Measurements from ENCODE around the gene BOD1L2.

The BOD1L2 gene

DNA sequence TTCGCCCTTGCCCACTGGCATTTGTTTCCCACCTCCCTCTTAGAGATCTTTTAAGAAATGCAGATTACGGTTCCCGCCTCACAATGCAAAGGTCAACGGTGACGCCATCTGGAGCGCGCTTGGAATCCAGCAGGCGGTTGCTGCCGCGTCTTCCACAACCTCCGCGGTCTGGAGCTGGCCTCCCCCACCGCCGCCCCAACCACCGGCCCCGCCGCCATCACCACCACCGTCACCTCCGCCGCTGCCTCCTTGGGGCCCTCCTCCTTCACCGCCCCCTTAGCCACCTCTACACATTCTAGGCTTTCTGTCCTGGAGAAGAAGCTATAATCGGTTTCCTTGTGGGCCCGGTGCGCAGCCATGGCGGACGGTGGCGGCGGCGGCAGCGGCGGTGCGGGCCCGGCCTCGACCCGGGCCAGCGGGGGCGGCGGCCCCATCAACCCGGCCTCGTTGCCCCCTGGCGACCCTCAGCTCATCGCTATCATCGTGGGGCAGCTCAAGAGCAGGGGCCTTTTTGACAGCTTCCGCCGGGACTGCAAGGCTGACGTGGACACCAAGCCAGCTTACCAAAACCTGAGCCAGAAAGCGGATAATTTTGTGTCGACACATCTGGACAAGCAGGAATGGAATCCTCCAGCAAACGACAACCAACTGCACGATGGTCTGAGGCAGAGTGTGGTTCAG is at the start of gene BOD1L2:
Gene BOD1L2 (plus strand): TSS at position 132 of the 681 bp plus-strand sequence. CDS start 226 bp downstream, at position 358.
- no peak for DNase-seq

DNA sequence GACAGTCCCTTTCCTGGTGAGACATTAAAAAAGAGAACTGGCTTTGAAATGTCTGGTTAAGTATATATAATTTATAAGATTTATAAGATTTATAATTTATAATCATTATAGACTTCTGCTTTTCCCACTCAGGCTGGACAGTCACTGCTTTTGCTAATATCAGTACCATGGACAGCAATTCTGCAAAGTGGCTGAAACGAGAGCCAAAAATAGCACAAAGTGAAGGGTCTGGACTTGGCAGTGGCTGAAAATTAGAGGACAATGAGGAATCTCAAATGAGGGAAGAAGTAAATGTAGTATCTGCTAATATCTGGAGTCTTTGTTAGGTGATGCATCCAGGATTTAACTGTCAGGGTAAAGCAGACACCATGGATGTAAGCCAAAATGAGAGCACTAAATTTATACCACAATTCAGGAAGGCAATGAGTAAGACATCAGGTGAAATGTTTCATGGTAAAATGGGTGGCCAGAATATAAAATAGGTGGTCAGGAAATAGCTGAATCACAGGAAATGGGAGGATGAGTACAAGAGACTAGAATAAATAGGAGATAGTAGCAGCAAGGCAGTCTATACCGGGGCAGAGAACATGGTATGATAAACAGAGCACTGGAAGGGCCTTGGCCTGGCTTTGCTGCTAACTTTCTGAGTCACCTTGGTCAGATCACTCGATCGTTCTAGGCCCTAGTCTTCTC is 39.6 kb upstream of the BOD1L2 start:
- no peak for DNase-seq

DNA sequence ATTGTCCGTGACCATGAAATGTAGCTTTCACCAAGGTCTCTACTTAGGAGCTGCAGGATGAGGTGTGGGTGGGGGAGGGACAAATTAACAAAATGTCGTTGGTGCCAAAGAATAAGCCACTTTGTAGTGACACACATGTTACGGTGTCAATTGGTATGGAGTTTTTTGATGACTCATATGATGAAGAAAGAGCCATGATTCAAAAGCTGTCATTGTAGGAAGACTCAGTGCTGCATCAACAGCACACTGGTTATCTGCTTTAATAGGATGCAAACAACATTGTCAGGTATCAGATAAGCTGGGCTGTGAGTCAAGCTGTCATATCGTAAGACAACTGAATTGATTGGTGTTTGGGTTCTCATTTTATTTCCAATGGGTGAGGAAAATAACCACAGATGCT is 36.6 kb upstream of the BOD1L2 start:
- DNase-seq = no peak

DNA sequence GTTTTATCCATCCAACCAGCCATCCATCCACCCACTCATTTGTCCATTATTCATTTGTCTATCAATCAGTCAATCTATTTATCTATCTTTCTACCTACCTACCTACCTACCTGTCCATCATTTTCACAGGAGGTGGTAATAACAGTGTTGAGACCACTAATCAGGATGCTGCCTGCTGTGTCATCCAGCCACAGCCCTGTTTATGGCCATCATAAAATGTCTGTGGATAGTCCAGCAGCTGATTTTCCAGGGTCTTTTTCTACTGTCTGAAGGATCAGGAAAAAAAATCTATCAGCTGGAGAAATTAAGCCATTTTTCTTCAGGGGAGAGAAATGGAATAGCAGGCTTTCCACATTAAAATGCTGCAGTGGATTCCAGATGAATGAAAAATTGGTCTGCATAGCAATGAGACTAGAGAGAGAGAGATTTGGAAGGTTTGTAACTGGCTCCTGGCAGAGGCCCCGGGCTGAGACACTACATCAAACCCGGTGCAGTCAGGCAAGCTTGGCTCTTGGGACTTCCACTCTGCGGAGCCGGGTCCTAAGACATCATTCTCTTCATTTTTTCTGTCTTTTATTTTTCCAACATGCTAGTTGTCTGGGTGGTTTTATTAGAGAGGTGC is 33.0 kb upstream of the BOD1L2 start:
- DNase-seq = no peak

DNA sequence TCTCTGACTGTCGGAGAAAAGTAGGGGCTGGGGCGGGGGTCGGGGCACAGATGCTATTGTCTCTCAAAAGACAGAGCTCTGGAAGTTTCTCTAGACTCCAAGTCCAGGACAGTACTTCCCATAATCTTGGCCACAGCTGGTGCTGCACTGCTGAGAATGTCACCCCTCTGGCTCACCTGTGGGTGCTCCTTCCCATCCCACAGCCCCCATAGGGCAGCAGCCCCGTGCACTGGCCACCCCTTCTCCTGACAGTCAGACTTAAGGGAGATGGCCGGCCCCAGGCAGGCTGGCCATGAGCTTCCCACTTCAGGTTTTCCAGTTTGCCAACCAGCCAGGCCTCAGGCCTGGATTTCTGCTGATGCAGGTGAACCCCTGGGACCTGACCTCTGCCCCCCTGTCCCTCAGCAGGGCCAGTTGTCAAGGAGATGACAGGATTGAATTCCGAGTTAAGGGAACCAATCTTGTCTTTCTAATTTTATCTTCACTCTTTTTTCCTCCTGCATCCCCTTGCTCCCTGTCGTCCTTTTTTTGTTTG is 30.2 kb upstream of the BOD1L2 start:
- no peak for DNase-seq

DNA sequence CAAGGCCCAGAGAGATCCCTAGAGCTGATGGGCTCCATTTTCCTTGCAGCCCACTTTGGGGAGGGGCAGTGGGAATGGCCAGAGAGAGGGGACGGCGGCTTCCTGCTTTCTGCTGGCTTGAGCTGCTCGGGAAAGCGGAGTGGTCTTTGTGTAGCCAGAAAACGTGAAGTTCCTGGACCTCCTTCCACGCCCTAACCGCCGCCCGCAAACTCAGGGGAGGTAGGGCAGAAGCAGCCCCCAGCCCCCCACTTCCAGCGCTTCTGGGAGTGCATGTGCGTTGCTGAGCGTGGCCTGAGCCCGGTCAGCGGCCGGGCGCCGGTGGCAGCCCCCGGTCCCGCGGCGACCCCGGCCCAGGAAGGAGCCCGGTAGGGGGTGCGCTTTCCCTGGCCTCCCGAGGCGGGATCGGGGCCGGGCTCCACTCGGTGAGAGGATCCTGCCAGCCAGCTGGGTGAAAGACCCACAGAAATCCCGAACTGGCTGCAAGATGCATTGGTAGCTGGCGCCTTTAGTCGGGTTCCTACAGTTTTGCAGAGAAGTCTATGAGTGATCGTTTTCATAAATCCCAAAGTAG is 25.3 kb upstream of the BOD1L2 start:
- no peak for DNase-seq

DNA sequence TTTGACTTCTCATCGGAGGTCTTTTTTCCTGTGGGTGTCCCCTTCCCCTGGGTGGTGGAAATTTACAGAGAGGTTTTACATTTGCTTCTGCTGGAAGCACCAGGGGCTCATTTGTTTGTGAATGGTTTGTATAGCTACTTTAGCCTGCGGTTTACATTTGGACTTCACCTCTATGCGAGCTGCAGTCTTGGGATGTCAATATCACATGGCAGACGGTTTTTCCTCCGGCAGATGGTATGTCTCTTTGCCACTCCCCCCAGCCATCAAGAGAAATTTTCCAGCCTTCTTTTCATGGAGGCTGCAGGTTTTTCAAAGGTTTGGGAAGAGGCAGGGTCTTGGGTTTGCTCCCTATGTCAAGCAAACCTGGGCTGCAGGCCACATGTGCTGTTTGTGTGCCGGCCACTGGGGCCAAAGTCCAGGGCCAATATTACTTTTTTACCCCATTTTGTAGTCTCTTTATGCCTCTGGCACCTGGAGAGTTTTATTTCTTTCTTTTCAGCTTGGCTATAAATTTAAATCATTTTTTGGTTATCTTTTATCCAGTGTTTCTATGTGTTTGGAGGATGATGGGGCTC is 23.9 kb upstream of the BOD1L2 start:
- no peak for DNase-seq

DNA sequence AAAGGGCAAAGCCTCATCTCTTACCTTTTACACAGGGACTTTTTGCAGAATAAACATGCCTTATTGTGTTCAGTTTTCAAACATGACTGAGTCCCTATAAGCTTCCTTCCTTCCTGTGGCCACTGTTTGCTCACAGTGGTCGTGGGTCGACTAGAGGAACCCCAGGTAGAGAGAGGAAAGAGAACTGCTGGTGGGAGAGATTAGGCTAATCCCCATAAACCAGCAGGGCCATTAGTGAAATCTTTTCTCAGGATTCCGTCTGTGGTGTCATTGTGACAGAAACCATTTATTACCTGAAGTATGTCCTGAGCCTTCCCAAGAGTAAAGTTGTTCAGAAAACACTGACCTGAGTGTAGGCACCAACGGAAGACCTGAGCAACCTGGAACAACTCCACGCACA is 21.3 kb upstream of the BOD1L2 start:
- DNase-seq = no peak

DNA sequence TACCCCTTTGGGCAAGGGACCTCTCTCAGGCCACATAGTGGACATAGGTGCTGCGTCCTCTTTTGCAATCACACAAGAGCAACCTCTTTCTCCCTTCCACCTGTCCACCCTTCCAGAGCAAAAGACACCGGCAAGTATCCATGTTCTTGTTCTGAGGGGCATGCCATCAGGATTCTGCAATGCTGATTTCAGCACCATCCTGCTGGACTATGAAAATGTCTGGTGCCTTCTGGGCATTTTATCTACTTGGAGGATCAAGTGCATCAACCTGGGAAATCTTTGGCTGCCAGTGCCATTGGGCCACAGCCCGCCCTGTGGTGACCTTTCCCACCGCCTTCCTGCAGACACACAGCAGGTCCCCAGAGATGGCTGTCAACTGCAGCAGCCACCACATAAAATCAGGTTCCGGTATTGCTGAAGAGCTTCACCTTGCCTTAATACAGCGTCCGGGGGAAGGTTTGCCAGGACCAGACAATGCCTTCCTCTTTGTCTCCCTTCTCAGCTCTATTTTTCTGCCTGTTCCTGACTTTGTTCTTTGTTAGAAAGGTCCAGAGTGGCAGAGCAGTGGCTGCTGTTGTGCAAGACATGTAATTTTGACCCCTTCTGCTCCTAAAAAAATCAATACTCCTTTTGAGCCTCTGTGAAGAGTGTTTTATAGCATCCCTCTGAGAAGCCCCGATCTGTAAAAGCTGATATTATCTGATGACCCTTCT is 18.5 kb upstream of the BOD1L2 start:
- DNase-seq = no peak

DNA sequence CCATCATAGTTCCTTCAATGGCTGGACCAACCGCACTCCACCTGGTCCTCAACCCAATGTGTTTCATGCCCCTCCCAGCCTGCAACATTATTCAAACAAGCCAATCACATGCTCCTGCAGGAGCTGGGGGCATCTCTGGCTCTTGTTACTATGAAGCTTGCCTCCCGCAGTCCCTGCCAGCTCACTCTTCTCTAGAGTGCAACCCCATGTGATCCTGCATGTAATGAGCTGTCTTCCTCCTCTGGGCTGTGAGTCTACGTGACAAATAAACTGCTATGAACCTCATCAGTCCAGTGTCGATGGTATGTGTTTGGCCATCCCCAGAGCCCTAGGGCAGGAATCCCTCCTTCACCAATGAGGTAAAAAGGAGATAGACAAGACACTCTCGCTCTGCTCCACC is 15.8 kb upstream of the BOD1L2 start:
- DNase-seq = no peak

DNA sequence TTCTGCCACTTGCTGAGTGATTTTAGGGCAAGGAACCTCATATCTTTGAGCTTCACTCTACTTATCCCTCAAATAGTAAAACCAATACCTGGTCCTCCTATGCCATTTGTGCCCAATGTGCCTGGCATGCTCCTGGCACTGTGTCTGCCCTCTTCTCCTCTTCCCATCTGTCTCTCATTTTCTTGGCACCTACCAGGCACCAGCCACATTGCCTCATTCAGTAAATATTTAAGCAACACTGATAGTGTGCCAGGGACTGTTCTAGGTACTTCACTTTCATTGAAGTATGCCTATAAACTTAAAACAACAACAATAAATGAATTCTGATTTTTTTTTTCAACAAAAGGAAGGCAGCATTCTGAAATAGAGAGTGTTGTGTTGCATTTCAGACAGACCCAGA is 15.1 kb upstream of the BOD1L2 start:
- DNase-seq = no peak

DNA sequence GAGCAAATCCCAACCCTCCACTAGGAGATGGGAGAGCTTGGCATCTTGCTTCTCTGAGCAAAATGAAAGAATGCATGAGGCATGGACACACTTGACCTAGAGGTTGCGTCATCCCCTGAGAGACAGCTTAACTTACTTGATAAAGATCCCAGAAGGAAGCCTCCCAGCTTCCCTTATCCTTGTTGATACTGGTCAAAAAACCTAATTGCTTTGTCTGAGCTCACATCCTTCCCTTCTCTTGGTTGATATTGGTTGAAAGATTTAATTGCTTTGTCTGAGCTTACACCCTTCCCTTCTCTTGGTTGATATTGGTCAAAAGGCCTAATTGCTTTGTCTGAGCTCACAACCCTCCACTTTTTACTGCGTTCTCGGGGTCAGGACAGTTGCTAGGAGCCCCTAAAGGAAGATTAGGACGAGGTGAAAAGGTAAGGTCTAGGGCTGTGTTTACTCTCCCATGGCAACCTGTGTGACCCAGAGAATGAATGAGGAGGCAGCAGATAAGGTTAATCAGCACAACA is 12.2 kb upstream of the BOD1L2 start:
- no peak for DNase-seq

DNA sequence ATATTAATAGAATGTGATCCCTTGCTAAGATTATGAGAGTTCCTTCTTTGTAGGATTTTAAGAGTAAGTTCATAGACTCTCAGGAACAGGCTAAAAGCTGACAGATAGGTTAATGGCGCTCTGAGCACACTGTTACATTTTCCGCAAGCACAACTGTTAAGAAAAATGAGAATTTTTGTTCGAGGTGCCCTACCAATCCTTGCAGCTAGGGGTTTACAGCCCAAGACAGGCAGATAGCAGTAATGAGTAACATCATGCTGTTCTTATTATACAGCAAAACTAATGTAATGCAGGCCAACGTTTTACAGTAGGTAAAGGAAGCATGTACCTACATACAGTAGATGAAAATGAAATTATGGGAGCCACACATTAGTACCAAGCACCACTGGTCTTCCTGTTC is 11.2 kb upstream of the BOD1L2 start:
- DNase-seq = no peak

DNA sequence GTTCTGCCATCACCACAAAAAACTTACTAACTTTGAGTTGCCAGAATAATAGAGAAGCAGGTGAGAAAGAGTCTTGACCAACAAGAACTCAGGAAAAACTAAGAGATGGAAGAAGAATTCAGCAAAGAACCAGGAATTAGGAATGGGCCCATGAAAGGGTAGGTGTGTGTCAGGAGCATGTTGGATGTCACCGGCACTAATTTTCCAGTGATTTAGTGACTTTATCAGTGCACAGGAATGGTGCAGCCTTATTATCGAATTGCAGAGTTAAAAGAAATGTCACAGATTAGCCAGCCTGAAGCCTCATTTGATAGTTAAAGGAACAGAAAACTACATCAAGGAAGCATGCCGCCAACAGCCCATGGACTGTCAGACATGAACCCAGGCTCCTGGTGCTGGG is 9.0 kb upstream of the BOD1L2 start:
- DNase-seq = no peak

DNA sequence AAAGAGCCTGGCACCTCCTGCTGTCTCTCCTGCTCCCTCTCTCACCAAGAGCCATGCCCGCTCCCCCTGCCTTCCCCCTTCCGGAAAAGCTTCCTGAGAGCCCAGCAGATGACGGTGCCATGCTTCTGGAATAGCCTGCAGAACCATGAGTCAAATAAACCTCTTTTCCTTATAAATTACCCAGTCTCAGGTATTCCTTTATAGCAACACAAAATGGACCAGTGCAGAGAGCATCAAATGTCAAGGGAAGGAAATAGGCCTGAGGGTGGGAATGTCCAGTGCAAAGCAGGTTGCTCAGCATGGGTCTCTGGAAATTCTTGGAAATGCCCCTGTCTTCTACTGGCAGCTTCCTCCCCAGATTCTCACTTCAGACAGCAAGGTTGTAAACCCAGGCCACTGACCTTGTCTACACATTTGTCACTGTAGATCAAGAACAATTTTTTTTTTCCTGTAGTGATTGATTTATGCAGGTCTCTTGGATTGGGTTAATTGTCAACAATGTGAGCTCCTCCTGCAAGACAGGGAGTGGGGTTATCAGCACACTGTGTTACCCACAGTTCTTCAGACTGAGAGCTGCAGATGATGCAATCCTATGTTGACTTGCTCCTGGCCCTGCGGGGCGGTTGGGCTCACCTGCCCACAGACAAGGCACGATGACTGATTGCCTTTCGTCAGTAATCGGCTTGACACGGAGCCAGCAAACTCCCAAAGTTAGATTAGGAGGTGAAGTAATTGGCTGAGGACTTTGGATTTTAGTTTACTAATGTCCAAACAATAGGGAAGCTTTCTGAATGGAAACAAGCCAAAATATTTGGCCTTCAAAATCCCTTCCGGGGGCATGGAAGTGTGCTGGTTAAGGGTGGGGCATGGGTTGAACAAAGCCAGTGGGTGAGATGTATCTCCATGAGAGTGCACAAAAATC is 5.4 kb upstream of the BOD1L2 start:
- DNase-seq = no peak

DNA sequence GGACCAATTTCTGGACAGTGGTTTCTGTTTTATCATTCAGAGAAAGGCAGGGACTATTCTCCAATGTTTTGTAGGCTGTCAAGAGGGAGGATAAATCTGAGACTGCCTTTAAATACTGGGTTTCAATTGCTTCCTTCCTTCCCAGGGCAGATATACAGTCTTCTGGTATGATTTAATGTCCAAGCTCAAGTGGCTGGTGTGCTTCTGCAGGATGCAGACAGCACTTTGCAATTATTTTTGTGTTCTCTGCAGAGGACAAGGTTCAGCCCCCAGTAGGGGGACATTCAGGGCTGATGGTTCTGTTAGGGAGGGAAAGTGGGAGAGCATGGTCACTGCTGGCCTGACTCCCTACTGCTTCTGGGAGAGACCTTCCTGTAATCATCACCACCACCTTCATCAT is 4.6 kb upstream of the BOD1L2 start:
- DNase-seq = no peak

DNA sequence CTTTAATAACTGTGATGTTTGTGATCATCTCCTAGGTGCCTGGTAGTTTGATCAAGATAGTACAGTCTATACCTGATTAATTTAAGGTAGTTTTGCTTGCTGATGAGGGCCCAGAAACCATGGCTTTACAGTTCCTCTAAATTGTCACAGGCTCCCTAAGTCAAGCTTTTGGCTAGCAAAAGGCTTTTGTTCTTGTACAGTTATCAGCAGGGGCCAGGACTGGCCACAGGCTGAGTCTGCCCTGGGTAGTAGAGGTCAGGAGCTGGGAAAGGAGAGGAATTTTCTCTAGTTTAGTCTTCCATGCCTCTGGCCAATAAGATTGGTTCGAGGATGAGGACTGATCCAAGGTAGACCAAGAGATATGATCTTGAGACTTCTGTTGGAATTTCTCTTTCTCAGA is 3.6 kb upstream of the BOD1L2 start:
- no peak for DNase-seq

DNA sequence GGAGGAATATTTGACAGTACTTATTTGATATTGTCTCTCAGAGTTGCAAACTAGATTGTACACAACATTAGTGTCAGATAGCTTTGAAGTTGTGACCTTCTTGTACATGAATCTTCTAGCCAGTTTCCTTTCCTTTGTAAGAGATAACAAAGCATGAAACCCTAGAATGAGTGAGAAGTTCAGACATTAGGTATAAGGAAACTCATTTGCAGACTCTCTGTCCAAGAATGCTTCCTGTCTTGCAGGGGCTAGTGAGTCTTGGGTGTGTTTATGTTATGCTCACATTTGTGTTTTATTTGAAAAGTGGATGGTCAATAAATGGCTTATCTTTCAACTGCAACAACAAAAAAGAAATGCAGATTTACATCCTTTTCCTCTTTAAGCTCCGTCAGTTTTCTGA is 1.4 kb downstream of the BOD1L2 start:
- DNase-seq = no peak

DNA sequence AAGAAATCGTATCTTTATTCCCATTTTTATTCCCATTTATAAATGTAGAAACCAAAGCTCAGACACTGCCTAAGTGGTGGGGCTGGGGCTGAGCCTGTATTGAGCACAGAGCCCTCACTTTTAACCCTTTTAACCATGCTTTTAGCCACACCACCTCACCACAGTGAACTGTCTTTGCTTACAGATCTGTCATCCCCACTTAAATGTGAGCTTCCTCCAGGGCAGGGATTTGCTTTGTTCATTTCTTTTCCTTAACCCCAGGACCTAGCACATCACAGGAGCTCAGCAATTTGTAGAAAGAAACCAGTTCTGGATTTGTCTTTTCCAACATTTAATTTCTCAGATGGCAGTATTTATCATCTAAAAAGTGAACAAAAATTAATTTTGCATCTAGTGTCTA is 2.2 kb downstream of the BOD1L2 start:
- no peak for DNase-seq

DNA sequence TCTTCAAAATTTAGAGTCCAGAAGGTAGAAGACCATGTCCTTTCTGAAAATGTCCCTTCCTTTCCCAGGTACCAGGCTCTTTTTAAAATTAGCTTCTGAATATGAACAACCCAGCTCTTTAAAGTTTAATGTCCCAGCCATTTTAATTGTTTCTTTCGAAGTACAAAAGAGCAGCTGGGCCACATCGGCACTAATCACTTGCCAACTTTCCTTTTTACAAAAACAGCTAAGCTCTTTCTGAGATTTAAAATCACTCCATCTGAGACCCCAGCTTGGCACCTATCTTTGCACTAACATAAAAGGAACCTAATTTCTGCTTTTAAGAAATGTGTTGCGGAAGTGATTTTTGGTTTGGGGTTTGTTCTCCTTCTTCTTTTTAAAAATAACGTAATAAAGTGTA is 2.6 kb downstream of the BOD1L2 start:
- DNase-seq = no peak

DNA sequence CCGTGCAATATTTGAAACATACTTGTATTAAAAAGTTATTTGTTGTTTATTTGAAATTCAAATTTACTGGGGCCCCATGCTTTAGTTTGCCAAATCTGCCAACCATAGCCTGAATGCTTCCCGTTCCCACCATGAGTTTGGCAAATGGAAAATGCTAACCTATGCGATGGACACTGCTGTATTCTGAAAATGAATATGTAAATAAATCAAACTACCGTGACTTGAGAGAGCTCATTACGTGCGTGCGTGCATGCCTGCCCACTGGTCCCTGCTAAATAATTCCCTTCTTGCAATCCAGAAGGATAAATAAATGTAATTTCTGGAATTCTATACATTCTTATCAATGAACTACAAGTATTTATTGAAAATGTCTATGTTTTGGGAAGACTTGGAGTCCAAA is 3.2 kb downstream of the BOD1L2 start:
- DNase-seq = no peak

Measured in activated CD4-positive, CD25-positive, alpha-beta regulatory T cell treated with anti-CD3 and anti-CD28 coated beads, Interleukin-2, amount 50 U/mL, for 72 hours (primary cell).